GM21723 (cell line): ENCODE data around the gene ANKRD63.

ENCODE experiments used
- ATAC-seq: cut with Tn5 transposase; IDR thresholded peaks from one replicate; pipeline ENCODE4 v1.9.1; 2021; ENCODE audit warnings: mild to moderate bottlenecking, moderate library complexity; ENCODE audit not compliant: unreplicated experiment

Gene ANKRD63

DNA sequence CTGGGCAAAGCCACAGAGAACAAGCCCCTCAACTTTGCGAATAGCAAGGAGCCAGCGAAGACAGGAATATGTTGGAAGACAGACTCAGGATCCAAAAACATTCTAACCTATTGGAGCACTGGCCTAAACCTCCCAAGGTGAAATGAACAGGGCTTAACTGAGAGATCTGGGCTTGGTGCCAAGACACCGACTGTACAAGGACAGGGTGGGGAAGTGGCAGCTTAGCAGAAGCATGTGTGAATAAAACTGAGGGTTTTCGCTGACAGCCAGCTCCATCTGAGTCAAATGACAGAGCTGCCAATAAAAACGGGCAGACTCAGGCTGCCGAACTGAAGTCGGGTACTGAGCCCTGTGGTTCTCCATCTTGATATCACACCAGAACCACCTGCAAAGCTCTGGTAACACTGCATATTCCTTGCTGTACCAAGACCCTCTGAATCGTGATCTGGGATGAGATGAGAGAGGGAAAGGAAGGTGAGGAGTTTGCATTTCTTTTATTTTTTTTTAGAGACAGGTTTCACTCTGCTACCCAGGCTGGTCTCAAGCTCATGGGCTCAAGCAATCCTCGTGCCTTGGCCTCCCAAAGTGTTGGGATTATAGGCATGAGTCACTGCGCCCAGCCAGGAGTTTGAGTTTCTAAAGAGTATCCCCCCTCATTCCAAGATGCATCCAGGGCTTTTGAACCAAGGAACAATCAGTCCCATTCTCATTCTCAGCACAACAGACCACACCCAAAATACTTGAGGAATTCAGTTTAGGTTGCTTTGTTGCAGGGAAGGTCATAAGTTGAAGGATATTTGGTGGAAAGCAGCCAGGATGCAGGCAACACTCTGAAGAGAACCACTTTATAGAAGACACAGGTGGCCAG, 30.9 kb upstream of the ANKRD63 start:
- no peak for ATAC-seq

DNA sequence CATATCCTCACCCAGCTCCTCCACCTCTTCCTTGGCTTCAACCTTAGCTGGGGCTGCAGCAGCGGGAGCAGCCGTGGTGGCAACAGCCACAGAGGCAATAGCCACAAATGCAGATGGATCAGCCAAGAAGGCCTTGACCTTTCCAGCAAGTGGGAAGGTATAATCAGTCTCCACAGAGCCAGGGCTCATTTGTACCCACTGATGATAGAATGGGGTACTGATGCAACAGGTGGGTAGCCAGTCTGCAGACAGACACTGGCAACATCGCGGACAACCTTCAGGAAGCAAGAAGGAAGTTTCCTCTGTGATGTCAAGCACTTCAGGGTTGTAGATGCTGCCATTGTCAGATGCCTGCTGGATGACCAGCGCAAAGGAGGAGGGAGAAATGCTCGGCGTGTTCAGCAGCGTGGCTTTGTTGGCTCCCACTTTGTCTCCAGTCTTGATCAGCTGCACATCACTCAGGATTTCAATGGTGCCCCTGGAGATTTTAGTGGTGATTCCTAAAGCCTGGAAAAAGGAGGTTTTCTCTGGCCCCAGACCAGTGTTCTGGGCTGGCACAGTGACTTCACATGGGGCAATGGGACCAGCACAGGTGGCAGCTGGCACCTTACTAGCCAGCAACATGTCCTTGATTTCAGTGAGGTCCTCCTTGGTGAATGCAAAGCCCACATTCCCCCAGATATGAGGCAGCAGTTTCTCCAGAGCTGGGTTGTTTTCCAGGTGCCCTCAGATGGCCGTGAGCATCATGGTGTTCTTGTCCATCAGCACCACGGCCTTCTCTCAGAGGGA, 29.7 kb upstream of the ANKRD63 start:
- no peak for ATAC-seq

DNA sequence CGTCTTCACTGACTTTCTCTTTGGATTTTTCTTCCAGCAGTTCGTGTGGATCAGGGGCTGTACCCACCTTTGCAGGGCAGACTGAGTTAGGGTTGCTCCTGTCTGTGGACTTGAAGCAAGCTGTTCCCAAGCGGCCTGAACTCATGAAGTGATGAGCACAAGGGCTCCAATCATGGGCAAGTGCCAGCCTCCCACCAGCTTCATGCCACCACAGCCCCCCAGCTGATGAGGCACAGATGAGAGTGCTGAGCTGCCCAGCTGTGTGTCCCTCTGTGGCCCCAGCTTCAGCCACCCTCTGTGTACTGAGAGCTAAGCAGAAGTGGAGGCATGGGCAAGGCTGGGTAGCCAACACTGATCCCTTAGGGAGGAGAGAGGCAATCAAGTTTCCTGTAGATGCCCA, 28.1 kb upstream of the ANKRD63 start:
- no peak for ATAC-seq

DNA sequence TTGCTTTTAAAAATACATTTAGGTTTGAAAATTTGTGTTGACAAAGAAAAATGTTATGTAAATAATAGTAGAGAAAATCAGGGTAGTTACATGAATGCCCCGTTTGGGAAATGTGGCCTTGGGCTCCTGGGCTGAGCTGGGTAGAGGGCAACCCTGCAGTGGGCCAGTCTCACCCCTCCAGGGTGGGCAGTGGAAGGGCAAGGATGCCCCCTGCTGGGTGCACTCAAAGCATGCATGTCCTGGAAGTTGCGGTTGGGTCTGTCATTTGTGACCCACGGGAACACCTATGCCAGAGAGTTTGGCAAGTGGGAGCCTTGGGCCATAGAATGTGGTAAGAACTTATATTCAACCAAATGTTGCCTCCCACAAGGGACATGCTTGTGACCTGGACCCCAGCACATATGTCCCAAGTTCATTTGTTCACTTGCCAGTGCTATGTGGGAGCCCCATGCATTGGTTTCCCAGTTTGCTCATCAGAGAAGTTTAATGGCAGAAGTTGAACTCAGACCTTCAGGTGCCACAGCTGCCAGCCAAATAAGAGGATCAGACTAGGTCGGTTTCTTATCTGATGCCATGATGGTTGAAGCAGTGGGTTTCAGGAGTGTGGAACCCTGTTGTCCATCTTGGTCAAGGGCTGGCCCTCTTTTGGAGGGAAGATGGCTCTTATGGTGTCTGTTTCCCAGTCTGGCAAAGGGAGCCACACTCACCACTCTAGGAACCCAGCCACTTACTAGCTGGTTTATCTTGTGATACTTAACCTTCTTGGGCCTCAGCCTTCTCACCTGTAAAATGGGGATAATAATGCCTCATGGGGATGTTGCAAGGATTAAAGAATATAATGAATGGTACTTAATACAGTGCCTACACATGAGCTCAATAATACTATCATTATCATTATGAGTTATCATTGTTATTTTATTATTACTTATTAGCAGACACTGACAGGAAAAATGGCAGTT, 27.4 kb upstream of the ANKRD63 start:
- ATAC-seq: no peak

DNA sequence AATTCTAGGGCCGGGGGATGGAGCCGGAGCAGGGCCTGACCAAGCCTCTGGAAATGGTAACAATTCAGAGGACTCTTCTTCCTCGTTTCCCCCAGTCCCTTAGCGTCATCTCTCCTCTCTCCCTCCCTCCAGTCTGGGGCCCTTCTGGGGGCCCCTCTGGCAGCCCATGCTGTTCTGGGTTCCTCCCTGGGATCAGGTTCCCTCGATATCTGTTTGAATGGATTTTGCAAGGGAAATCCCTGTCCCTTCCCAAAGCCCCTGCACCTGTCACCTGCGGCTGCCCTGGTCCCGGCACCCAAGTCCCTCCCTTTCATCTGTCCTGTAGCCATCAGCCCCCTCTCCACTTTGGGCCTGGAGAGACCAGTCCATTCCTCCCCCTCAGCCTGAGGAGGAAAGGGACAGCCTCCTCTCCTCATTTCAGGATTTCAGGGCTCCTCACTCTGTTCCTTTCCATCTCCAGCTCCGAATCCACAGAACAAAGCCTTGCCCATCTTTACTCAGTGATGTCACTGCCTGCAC, 26.5 kb upstream of the ANKRD63 start:
- ATAC-seq: no peak

DNA sequence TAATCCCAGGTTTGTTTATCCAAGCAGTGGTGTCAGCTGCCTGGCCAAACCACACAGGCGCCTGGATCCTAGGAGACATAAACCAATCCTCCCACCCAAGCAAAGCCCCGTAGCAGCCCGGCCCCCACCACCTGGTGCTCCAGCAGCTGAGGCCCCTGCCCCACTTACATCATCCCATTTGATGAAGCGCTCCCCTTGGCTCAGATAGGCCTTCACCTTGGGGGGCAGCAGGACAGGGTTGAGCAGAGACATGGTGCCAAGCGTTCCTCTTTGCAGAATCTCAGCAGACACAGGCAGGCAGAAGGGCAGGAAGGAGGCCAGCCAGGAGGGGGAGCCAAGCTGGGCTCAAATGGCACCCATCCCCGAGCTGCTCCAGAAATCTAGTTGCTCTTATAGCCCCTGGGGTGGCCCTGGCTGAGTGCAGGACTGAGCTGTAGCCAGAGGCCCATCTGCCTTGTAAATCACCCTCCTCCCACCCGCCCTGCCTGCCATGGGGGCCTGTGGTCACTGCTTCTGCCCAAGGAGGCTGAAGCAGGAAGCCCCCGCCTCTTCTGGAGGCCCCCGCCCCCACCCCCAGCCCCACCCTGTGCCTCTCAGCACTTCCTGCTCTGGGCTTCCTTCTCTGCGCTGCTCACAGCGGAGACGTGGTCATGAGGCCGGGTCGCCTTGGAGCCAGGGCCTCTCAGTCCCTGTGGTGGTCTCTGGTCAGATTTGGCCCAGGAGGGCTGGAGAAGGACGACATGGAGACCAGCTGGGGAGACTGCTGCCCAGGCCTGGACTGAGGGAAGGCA, 24.8 kb upstream of the ANKRD63 start, which contains the start of gene PLCB2:
Gene PLCB2, minus strand, starts transcription at position 515 of the 791 bp plus-strand sequence. Its CDS starts 263 bp downstream, at position 252.
- ATAC-seq: peak; percentile 77

DNA sequence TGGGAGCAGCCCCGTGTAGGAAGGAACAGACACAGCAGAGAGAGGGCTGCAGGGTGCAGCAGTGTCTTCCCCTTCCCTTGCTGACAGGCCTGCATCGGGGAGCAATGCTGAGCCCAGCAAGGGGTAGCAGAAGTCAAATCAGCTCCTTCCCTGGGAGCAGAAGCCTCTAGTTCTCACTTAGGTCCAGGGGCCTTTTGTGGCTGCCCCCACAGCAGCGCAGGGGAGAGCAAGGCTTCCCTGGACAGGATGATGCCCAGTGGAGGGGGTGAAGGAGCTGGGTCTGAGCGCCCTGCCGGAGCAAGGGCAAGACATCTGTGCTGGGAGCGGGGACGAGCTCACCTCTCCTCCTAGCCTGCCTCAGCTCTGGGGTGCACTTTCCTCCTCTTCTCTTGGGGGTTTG, 24.0 kb upstream of the ANKRD63 start:
- ATAC-seq: no peak

DNA sequence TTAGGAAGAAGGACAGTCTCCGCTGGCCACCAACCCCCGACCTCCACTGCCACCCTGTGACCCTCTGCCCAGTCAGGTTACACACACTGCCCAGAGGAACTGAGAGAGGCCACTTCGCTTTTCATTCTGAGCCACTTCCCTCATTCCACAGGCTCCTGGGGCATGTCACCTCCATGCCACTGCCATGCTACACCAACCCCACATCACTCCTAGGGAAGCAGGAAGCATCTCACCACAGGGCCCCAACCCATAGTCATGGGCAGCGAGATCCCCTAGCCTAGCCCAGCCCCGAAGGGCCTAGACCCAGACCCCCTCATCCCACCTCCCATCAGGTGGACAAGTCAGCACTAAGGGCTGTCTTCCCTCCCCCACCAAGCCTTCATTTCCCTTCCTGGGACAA, 23.5 kb upstream of the ANKRD63 start:
- ATAC-seq: no peak

DNA sequence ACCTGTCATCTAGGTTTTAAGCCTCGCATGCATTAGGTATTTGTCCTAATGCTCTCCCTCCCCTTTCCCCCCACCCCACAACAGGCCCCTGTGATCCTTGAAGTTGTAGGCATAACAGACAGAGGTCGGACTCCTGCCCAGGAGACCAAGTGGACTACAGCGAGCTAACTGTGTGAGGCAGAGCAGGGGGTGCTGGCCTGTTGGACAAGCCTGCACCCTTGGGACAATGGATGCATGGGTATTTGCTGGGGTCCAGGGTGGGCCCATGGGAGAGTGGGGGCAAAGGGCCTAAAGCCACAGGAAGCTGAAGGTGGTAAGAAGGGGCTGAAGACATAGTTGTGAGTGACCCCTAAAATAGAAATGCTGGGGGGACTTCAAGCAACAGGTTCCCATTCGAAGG, 22.4 kb upstream of the ANKRD63 start:
- ATAC-seq: no peak

DNA sequence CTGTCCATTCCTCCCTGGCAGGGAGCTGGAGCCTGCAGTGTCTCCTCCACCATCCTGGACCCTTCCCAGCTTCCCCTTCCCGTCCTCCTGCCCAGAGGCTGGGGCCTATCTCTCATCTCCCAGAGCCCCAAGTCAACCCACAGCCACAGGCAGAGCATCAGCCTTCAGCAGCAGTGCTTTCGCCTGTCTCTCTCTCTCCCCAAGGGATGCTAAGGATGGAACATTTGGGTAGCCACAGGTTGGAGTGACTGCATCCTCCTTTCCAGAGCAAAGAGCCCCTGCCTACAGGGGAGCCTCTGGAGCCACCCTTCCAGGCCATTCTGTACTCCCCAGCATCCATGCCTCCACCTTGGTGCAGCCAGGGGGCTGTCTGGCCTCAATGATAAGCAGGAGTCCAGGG, 20.7 kb upstream of the ANKRD63 start:
- no peak for ATAC-seq

DNA sequence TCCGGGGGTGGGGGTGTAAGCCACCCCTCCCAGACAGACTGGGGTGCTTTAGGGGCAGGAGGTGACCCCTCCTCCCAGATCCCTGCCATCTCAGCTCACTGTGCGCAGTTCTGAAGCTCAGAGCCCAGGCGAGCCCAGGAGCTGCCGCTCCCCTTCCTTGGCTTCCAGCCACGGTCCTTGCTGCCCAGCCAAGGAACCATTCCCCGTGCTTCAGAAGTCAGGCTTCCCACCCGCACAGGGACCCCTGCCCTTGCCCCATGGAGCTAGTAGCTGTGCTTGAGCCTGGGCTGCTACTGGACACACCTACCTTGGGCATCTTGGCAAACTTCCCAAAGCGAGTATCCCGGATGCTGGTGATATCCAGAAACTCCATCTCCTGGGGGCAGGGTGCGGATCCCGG, 20.1 kb upstream of the ANKRD63 start:
- no peak for ATAC-seq

DNA sequence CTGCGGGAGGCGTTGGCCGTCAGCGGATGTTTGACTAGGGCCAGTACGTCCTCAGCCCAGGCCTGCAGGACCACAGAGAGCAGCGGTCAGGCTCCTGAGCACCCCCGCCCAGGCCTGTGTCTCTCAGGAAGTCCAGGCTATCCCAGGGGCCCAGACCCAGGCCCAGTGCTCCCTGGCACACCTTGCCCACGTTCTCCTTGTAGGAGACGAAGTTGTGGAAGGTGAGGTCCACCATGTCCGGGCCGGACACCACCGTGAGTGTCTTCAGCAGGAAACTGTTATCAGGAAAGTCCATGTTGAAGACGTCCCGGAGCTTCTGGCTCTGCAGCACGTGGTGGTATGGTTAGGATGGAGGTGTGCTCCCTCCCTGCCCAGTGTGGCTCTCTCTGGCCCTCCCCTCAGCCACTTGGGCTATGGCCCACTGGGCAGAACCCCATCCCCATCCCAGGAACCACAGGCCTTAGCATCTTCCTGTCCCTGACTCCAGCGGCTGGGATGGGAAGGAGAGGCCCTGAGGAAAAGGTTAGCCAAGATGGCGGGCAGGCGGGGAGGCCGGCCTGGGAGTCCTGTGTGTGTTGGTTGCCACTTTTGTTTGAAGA, 19.5 kb upstream of the ANKRD63 start:
- no peak for ATAC-seq

DNA sequence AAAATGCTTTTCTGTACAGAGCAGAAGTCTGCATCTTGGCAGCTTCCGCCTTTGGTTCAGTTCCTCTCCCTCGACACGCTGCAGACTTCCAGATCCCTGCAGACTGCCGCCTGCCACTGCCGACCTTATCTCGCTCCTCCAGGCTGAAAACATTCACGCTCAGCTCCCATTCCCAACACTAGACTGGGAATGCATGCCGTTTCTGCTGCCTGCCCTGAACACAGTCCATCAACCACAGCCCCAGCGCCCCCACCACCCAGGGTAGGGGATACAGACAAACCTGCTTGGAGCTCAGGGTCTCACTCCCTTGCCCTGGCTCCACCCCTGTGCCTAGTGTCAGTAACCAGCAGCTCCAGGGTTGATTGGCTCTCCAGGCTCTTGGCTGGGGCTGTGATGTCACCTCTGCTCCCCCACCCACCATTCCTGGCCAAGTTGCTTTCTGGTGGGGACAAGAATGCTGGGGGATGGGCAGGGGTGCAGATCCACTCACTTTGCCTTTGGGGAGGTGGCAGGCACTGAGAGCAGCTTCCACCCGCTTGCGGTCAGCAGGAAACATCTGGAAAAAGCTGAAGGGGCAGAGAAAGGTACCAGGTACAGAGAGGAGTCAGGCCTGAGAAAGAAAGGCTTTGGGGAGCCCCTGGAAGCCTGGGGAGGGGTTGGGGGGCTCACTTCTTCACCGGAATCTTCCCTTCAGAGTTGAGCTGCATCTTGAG, 18.8 kb upstream of the ANKRD63 start:
- no peak for ATAC-seq

DNA sequence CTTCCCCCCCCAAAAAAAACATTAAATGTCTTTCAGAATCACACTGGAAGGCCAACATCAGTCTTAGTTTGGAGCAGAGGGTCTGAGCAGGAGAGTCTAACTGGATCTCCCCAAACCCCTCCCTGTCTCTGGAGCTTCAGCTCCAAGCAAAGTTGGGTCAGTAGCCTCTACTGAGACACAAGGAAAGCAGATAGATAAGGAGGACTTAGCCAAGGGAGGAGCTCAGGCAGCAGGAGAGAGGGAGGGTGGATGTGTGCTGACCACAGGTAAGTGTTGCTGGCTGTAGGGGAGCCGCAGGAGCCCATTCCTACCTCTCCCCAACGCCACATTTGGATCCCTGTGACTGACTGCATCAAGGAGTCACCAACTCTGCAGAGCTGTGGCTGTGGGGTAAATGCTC, 17.9 kb upstream of the ANKRD63 start:
- no peak for ATAC-seq

DNA sequence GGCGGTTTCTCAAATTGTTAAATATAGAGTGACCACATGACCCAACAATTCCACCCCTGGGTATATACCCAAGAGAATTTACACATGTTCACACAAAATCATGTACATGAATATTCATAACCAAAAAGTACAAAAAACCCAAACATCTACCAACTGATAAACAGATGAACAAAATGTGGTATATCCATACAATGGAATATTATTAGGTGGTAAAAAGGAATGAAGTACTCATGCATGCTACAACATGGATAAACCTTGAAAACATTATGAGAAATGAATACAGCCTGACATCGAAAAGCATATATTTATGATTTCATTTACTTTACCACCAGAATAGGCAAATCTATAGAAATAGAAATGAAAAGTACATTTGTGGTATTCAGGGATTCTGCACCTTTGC, 17.5 kb upstream of the ANKRD63 start:
- ATAC-seq: no peak

DNA sequence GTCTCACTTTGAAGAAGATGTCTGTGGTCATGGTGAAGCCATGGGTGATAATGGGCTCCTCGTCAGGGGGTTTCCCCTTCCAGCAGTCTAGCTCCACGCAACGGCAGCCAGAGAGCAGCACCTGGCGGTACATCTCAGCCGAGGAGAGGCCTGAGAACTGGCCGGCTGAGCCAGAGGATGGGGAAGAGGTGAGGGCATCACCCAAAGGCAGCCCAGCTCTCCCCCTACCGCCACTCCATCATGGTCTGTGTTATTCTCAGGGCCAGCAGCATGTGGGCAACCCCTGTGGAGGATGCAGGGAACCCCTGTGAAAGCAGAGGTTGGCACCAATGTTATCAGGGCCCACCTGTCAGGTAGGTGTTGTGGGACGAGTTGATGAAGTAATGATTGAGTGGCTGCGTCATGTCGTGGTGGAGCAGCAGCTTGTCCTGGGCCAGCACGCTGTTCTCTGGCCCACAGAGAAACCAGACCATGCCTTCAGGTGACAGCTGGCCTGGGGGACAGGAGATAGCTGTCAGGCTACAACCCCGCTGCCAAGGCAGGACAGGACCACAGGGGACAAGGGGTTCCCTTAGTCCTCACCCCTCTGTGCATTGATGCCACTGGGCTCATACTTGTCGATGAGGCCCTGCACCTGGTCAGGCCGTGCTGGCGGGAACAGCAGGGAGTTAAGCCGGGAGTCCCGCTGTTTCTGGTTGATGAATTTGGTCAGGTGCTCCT, 15.5 kb upstream of the ANKRD63 start:
- ATAC-seq: no peak

DNA sequence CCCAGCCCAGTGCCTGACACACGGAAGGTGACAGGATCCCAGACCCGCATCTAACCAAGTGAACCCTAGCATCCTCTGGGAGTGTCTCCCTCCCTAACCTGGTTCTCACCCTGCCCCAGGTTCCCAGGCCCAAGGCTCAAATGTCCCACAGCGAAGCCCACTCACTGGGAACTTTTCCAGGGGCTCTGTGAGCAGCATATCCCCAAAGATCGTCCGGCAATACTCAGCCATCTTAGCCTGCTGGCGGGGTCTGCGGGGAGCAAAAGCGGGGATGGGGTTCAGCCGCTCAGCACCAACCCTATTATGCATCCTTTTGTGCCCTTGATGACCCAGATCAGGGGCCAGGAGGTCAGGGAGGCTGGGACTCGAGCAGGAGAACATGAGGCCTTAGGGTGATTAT, 14.5 kb upstream of the ANKRD63 start:
- ATAC-seq: no peak

DNA sequence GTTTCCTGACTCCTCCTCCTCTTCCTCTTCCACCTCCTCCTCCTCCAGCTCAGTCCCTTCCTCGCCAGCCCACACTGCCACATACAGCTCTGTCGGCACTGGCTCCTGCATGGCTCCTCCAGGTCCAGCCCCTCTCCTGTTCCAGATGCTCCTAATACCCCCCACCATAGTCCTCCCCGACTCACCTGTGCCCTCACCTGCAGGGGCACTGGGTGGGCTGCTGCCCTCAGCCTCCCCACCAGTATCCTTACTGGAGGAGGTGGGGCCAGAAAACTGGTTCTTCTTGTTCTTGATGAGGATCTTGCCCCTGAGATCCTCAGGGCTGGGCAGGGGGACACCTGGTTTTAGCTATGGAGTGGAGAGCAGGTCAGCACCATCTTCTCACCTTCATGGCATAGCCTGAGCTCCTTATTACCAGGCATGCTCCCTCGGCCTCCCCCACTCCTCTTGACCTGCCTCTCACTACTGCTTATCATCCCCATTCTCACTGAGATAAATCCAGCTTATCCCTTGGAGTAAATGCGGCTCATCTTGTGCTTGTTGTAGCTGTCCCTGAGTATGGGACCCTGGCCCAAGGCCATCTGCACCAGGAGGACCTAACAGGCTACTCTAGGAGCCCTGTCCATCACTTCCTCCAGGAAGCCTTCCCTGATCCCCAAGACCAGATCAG, 13.8 kb upstream of the ANKRD63 start:
- ATAC-seq: no peak
